ENCODE results near the gene C16orf92. TPM values are rescaled to one million over a fixed set of nuclear protein-coding genes. Genes with fewer than 3 reads are reported as not detected.

C16orf92 gene
- total and polyA plus RNA-seq, 2 donors (not counting 3 experiments of a cell fraction or from before 2014, with no cell fraction given) = not detected

GRCh38 chr16:29987371-29988085 is 35.5 kb upstream of the C16orf92 start:
- Histone ChIP-seq H3K9me3 (replicated peaks; ENCODE audit: control insufficient read depth, insufficient read depth, low read length) (no peaks in the 10 kb centered on the region), H3K4me2 (ENCODE audit: insufficient read depth, low read length) (no peak overlapping the region), H3K36me3 (ENCODE audit: control insufficient read depth in 2 of 2, extremely low read depth in 1 of 2, insufficient read depth in 2 of 2, low read length in 2 of 2) (peaks cover 39 to 87% of the 10 kb centered on the region in 2 experiments), H3K27me3 (ENCODE audit: control insufficient read depth in 2 of 2, insufficient read depth in 2 of 2, low read length in 2 of 2) (no peaks in the 10 kb centered on the region), H3K4me1 (ENCODE audit: control insufficient read depth, extremely low read depth, insufficient read depth, low read length) (no peaks in the 10 kb centered on the region), H2AFZ (ENCODE audit: low read depth, low read length) (no peak overlapping the region), H3K4me3 (replicated peaks in 1 of 3; ENCODE audit: insufficient read depth in 1 of 3, low read depth in 1 of 3, low read length in 3 of 3) (no peak overlapping the region), H4K20me1 (replicated peaks; ENCODE audit: control insufficient read depth, extremely low read depth, insufficient read depth, low read length) (no peaks in the 10 kb centered on the region), H3K9me1 (replicated peaks; ENCODE audit: control insufficient read depth, extremely low read depth, insufficient read depth, low read length) (no peaks in the 10 kb centered on the region), H3K9ac (replicated peaks; ENCODE audit: extremely low read depth, insufficient read depth, low read length) (no peak overlapping the region), H3K27ac (ENCODE audit: insufficient read depth, low read depth, low read length) (no peak overlapping the region), H3K79me2 (ENCODE audit: control insufficient read depth, insufficient read depth, low read length) (no peaks in the 10 kb centered on the region)
- intact Hi-C loops (cut with micrococcal nuclease) = no loop called here
- no peak for TF ChIP-seq POLR2AphosphoS5 (IDR thresholded peaks at IDR 0.05; ENCODE audit: insufficient read depth, low read depth, low read length)
- no peak for TF ChIP-seq MYC (IDR thresholded peaks at IDR 0.05; ENCODE audit: low read depth, low read length)
- no peak for TF ChIP-seq GATA2 (IDR thresholded peaks at IDR 0.05; ENCODE audit: insufficient read depth, insufficient read length, low read depth, low read length)
- TF ChIP-seq EZH2 (IDR thresholded peaks at IDR 0.05; ENCODE audit: borderline replicate concordance, low read depth, low read length, severe bottlenecking) = no peak
- TF ChIP-seq CTCF (IDR thresholded peaks at IDR 0.05; ENCODE audit: extremely low read depth in 1 of 2, insufficient read depth in 1 of 2, low read depth in 1 of 2, low read length in 2 of 2) = no peak
- no peak for TF ChIP-seq MAX (IDR thresholded peaks at IDR 0.05; ENCODE audit: insufficient read depth, insufficient read length)
- no peak for TF ChIP-seq POLR2A (IDR thresholded peaks at IDR 0.05; ENCODE audit: low read depth, low read length)
- no peak for TF ChIP-seq FOS (IDR thresholded peaks at IDR 0.05; ENCODE audit: borderline replicate concordance, insufficient read depth, low read length)
- TF ChIP-seq JUN (IDR thresholded peaks at IDR 0.05; ENCODE audit: borderline replicate concordance, insufficient read depth, insufficient read length, low read depth) = no peak
- POLR2A ChIA-PET = interaction anchor here (1.1 kb wide), 1 partner anchor 14 kb away, joined by 3 read pairs; the partner anchor contains the start of gene TAOK2
- dilution Hi-C loops (cut with MboI; ENCODE audit: extremely low pct_ligation_motif_present, low sequenced_read_pairs) = no loop called here
- no peak for FAIRE-seq
- CTCF ChIA-PET = no interaction called here
- BruUV-seq (replicated peaks) = no TSS peak
- DNase-seq (ENCODE audit: low read depth, low spot score) = no peak

All from endothelial cell of umbilical vein (primary cell).